Measurements from ENCODE around the gene MGME1. TPM values are rescaled to one million over a fixed set of nuclear protein-coding genes. Genes with fewer than 3 reads are reported as not detected.

Gene MGME1
- total RNA-seq, 2 experiments from 2014 or later, result 28.2 to 30.5 TPM

- Mint-ChIP-seq H3K27ac (no peak overlapping the region), H3K4me3 (no peak overlapping the region), H3K27me3 (no peaks in the 10 kb centered on the region), H3K4me1 (ENCODE audit: low read depth) (no peaks in the 10 kb centered on the region), H3K9me3 (no peaks in the 10 kb centered on the region), H3K36me3 (ENCODE audit: low read depth) (no peaks in the 10 kb centered on the region)
- ChIA-PET POLR2A (interaction anchor here (1.0 kb wide), 1 partner anchor 342 kb away, joined by 3 read pairs; no protein-coding TSS in a partner anchor), CTCF (interaction anchor here (0.9 to 1.5 kb wide), 3 partner anchors 16 to 324 kb away, joined by 3 read pairs; no protein-coding TSS in a partner anchor)
- TF ChIP-seq CTCF (IDR thresholded peaks at IDR 0.05), result no peak
- intact Hi-C loops (cut with micrococcal nuclease), result no loop called here
- DNase-seq, result no peak
- ATAC-seq, result no peak
These were observed 35.7 kb downstream of the MGME1 start for GRCh38 chr20:18004384-18005031.

- CTCF ChIA-PET, result interaction anchor here (1.5 kb wide), 1 partner anchor 15 kb away, joined by 3 read pairs; no protein-coding TSS in a partner anchor
- POLR2A ChIA-PET, result no interaction called here
- H3K9me3 Mint-ChIP-seq, result no peaks in the 10 kb centered on the region
- no peaks in the 10 kb centered on the region for H3K27me3 Mint-ChIP-seq
- DNase-seq, result no peak
- no peaks in the 10 kb centered on the region for H3K4me1 Mint-ChIP-seq (ENCODE audit: low read depth)
- no peak overlapping the region for H3K27ac Mint-ChIP-seq
- H3K4me3 Mint-ChIP-seq, result no peak overlapping the region
- no peak for ATAC-seq
- no peaks in the 10 kb centered on the region for H3K36me3 Mint-ChIP-seq (ENCODE audit: low read depth)
- no peak for TF ChIP-seq CTCF (IDR thresholded peaks at IDR 0.05)
- intact Hi-C loops (cut with micrococcal nuclease), result no loop called here
These were observed 36.6 kb downstream of the MGME1 start for GRCh38 chr20:18005170-18005989.

GRCh38 chr20:18005990-18006364, 37.2 kb downstream of the MGME1 start:
- no peak for TF ChIP-seq CTCF (IDR thresholded peaks at IDR 0.05)
- no peak for DNase-seq
- H3K4me1 Mint-ChIP-seq (ENCODE audit: low read depth), result no peaks in the 10 kb centered on the region
- H3K27ac Mint-ChIP-seq, result no peak overlapping the region
- H3K27me3 Mint-ChIP-seq, result no peaks in the 10 kb centered on the region
- H3K9me3 Mint-ChIP-seq, result no peaks in the 10 kb centered on the region
- no peak overlapping the region for H3K4me3 Mint-ChIP-seq
- ChIA-PET POLR2A (no interaction called here), CTCF (no interaction called here)
- no peak for ATAC-seq
- intact Hi-C loops (cut with micrococcal nuclease), result no loop called here
- H3K36me3 Mint-ChIP-seq (ENCODE audit: low read depth), result no peaks in the 10 kb centered on the region

GRCh38 chr20:18006684-18007083, 37.9 kb downstream of the MGME1 start:
- H3K9me3 Mint-ChIP-seq, result no peaks in the 10 kb centered on the region
- intact Hi-C loops (cut with micrococcal nuclease), result no loop called here
- H3K36me3 Mint-ChIP-seq (ENCODE audit: low read depth), result no peaks in the 10 kb centered on the region
- no peaks in the 10 kb centered on the region for H3K27me3 Mint-ChIP-seq
- ChIA-PET POLR2A (no interaction called here), CTCF (no interaction called here)
- no peak overlapping the region for H3K4me3 Mint-ChIP-seq
- ATAC-seq (no peak), DNase-seq (no peak)
- H3K27ac Mint-ChIP-seq, result no peak overlapping the region
- no peaks in the 10 kb centered on the region for H3K4me1 Mint-ChIP-seq (ENCODE audit: low read depth)
- no peak for TF ChIP-seq CTCF (IDR thresholded peaks at IDR 0.05)
